GM23248 (cell line): ENCODE data around the gene MTUS2.

Source experiments
- EZH2 ChIP-seq: fragments of 200-600 bp; sonication (generic); IDR thresholded peaks from 2 replicates; pipeline ENCODE4 v1.6.1; 2018; ENCODE audit warnings: antibody characterized with exemption, mild to moderate bottlenecking; ENCODE audit not compliant: insufficient read depth, poor library complexity, severe bottlenecking
- EZH2phosphoT487 ChIP-seq: fragments of 200-600 bp; sonication (generic); IDR thresholded peaks from 2 replicates; pipeline ENCODE4 v1.6.1; 2018; ENCODE audit warnings: antibody characterized with exemption, moderate library complexity, mild to moderate bottlenecking, low read depth; ENCODE audit not compliant: insufficient read depth

DNA sequence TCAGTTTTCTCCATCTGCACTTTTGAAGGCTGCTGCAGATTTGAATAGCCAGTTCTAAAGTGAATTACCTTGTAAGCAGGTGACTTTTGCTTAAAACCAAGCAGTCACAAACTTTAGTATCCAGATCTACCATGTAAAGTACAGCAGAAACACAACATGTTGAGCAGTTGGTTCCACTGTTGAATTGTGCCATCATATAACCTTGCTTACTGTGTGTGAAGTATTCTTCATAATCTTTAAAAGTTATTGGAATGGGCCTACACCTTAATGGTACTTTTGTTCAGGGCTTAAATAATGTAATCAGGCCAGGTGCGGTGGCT, 23.2 kb upstream of the MTUS2 start:
- no peak for TF ChIP-seq EZH2
- TF ChIP-seq EZH2phosphoT487: no peak
